Esophagus squamous epithelium (tissue), 4 donors: ENCODE data around the gene VCY.
"Not testable (repeated sequence)": the region's sequence is repeated elsewhere in the genome, so short reads cannot be mapped to it uniquely, and the experiment has no call there.

Source experiments
- CTCF ChIP-seq, 6 experiments: fragments of 450-650 bp in 4 of 6; fragments of 200-600 bp in 2 of 6; sonication (generic) in 2 of 6; IDR thresholded peaks; one replicate each; pipeline ENCODE4 v1.5.1; 2016 to 2019; ENCODE audit warnings: antibody characterized with exemption in 6 of 6, mild to moderate bottlenecking in 4 of 6, moderate library complexity in 4 of 6
- POLR2A ChIP-seq, 4 donors: fragments of 450-650 bp; IDR thresholded peaks; one replicate each; pipeline ENCODE4 v1.6.1; 2017; ENCODE audit warnings: antibody characterized with exemption in 4 of 4, mild to moderate bottlenecking in 4 of 4, moderate library complexity in 3 of 4

GRCh38 chrY:14011916-14012315 is 25.6 kb upstream of the VCY start:
- not testable (repeated sequence) for TF ChIP-seq CTCF, POLR2A (IDR thresholded peaks at IDR 0.05)
